ENCODE measurements around the gene NRXN3. TPM values are rescaled to one million over a fixed set of nuclear protein-coding genes. Genes with fewer than 3 reads are reported as not detected.

Gene NRXN3
- total RNA-seq, 2 donors from 2014 or later = 1.2 to 7.8 TPM

- H3K4me3 ChIP-seq = no peak overlapping the region
- no peak for DNase-seq
- no peaks in the 10 kb centered on the region for H3K9me3 ChIP-seq
- no peak overlapping the region for H3K27ac ChIP-seq
- no peak overlapping the region for H3K9ac ChIP-seq (ENCODE audit: low read depth in 2 of 2, low read length in 2 of 2)
- H3K27me3 ChIP-seq = no peaks in the 10 kb centered on the region
- intact Hi-C loops (cut with DNase I) = no loop called here
- no peak for TF ChIP-seq CTCF (IDR thresholded peaks at IDR 0.05)
- no peaks in the 10 kb centered on the region for H3K36me3 ChIP-seq
- H3K4me1 ChIP-seq = no peaks in the 10 kb centered on the region
Observed at GRCh38 chr14:79090641-79091180, 920.5 kb downstream of the NRXN3 start.

- no peak for DNase-seq
- Histone ChIP-seq H3K27ac (no peak overlapping the region), H3K4me3 (no peak overlapping the region), H3K9ac (ENCODE audit: low read depth in 2 of 2, low read length in 2 of 2) (no peak overlapping the region), H3K9me3 (no peaks in the 10 kb centered on the region), H3K36me3 (no peaks in the 10 kb centered on the region), H3K27me3 (no peaks in the 10 kb centered on the region), H3K4me1 (no peaks in the 10 kb centered on the region)
- intact Hi-C loops (cut with DNase I) = no loop called here
- no peak for TF ChIP-seq CTCF (IDR thresholded peaks at IDR 0.05)
Observed at GRCh38 chr14:79091381-79091963, 921.3 kb downstream of the NRXN3 start.

DNA sequence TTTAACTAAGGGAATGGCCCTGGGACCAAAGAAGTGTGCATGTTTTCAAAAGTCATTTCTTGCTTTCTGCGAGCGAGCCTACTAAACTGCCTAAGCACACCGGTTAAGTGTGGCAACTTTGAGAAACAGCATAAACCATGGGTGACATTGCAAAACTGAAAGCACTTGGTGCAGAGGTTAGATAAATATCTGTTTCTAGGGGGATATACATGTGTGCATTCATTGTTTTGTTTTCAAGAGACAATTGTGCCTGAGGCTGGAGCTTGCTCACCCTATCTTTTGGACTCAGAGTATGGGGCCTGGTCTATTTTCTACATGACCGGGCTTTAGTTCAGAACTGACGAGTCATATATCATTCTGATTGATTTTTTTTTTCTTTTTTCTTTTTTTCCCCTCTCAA, 923.4 kb downstream of the NRXN3 start:
- Histone ChIP-seq H3K9me3 (no peaks in the 10 kb centered on the region), H3K9ac (ENCODE audit: low read depth in 2 of 2, low read length in 2 of 2) (no peak overlapping the region), H3K27me3 (no peaks in the 10 kb centered on the region), H3K4me3 (no peak overlapping the region), H3K4me1 (no peaks in the 10 kb centered on the region), H3K27ac (no peak overlapping the region), H3K36me3 (no peaks in the 10 kb centered on the region)
- DNase-seq = no peak
- intact Hi-C loops (cut with DNase I) = no loop called here
- TF ChIP-seq CTCF (IDR thresholded peaks at IDR 0.05) = no peak

GRCh38 chr14:79094951-79095350, 924.8 kb downstream of the NRXN3 start:
- no peaks in the 10 kb centered on the region for H3K36me3 ChIP-seq
- TF ChIP-seq CTCF (IDR thresholded peaks at IDR 0.05) = no peak
- no peaks in the 10 kb centered on the region for H3K27me3 ChIP-seq
- no peak overlapping the region for H3K27ac ChIP-seq
- no peak overlapping the region for H3K9ac ChIP-seq (ENCODE audit: low read depth in 2 of 2, low read length in 2 of 2)
- H3K4me3 ChIP-seq = no peak overlapping the region
- intact Hi-C loops (cut with DNase I) = no loop called here
- no peaks in the 10 kb centered on the region for H3K4me1 ChIP-seq
- DNase-seq = no peak
- no peaks in the 10 kb centered on the region for H3K9me3 ChIP-seq

GRCh38 chr14:79096811-79097210, 926.6 kb downstream of the NRXN3 start:
- no peak overlapping the region for H3K4me3 ChIP-seq
- intact Hi-C loops (cut with DNase I) = no loop called here
- H3K9ac ChIP-seq (ENCODE audit: low read depth in 2 of 2, low read length in 2 of 2) = no peak overlapping the region
- H3K36me3 ChIP-seq = no peaks in the 10 kb centered on the region
- H3K9me3 ChIP-seq = no peaks in the 10 kb centered on the region
- no peaks in the 10 kb centered on the region for H3K4me1 ChIP-seq
- no peak for TF ChIP-seq CTCF (IDR thresholded peaks at IDR 0.05)
- H3K27ac ChIP-seq = no peak overlapping the region
- no peaks in the 10 kb centered on the region for H3K27me3 ChIP-seq
- DNase-seq = no peak

All from colonic mucosa (tissue), 4 donors.